OCI-LY3 (cell line): ENCODE data around the gene DNAL1.

ENCODE experiments used
- EZH2phosphoT487 ChIP-seq: fragments of 200-600 bp; shearing (Covaris generic); IDR thresholded peaks from 2 replicates; pipeline ENCODE4 v1.6.1; 2018; ENCODE audit warnings: antibody characterized with exemption, mixed run types, low read depth
- TF ChIP-seq, protein P1 (sequence below): fragments of 200-600, 300-600 bp; sonication (generic); IDR thresholded peaks from 2 replicates; pipeline ENCODE4 v1.5.1; 2014; ENCODE audit warnings: antibody characterized with exemption, low read length, low read depth

GRCh38 chr14:73719791-73720190, 75.0 kb downstream of the DNAL1 start:
- TF ChIP-seq, protein P1, sequence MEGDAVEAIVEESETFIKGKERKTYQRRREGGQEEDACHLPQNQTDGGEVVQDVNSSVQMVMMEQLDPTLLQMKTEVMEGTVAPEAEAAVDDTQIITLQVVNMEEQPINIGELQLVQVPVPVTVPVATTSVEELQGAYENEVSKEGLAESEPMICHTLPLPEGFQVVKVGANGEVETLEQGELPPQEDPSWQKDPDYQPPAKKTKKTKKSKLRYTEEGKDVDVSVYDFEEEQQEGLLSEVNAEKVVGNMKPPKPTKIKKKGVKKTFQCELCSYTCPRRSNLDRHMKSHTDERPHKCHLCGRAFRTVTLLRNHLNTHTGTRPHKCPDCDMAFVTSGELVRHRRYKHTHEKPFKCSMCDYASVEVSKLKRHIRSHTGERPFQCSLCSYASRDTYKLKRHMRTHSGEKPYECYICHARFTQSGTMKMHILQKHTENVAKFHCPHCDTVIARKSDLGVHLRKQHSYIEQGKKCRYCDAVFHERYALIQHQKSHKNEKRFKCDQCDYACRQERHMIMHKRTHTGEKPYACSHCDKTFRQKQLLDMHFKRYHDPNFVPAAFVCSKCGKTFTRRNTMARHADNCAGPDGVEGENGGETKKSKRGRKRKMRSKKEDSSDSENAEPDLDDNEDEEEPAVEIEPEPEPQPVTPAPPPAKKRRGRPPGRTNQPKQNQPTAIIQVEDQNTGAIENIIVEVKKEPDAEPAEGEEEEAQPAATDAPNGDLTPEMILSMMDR = no peak
- no peak for TF ChIP-seq EZH2phosphoT487
